ENCODE results near the gene LONP2.

DNA sequence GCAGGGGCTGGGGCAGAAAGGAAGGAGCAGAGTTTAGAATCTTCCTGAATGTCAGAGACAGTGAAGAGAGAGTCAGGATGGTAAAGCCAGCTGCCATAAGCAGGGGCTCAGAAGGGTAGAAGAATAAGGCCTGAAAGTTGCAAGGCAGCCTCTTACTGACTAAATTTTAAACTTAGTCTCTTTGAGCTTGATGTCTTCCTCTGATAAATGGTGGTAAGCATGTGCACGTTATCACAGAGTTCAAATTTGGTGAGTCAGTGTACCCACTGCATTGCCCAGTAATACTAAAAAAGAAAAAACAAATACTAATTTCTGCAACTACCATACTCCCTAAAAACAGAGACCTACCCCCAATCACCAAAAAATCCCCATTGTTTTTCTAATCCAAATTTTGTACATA, 96.0 kb downstream of the LONP2 start:
- TF ChIP-seq, protein P1, sequence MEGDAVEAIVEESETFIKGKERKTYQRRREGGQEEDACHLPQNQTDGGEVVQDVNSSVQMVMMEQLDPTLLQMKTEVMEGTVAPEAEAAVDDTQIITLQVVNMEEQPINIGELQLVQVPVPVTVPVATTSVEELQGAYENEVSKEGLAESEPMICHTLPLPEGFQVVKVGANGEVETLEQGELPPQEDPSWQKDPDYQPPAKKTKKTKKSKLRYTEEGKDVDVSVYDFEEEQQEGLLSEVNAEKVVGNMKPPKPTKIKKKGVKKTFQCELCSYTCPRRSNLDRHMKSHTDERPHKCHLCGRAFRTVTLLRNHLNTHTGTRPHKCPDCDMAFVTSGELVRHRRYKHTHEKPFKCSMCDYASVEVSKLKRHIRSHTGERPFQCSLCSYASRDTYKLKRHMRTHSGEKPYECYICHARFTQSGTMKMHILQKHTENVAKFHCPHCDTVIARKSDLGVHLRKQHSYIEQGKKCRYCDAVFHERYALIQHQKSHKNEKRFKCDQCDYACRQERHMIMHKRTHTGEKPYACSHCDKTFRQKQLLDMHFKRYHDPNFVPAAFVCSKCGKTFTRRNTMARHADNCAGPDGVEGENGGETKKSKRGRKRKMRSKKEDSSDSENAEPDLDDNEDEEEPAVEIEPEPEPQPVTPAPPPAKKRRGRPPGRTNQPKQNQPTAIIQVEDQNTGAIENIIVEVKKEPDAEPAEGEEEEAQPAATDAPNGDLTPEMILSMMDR (conservative IDR thresholded peaks at IDR 0.05) = no peak
- no peak for TF ChIP-seq ZFX (IDR thresholded peaks at IDR 0.05)
